ENCODE measurements around the gene SCP2D1.

Gene SCP2D1

GRCh38 chr20:18811904-18812303 lies 1.7 kb upstream of the SCP2D1 start:
- no peak for DNase-seq (ENCODE audit: low read depth in 1 of 2, low spot score in 1 of 2)

- DNase-seq (ENCODE audit: low read depth in 1 of 2, low spot score in 1 of 2) = no peak
Observed at GRCh38 chr20:18815194-18815942, 1.8 kb downstream of the SCP2D1 start.

- DNase-seq (ENCODE audit: low read depth in 1 of 2, low spot score in 1 of 2) = no peak
Observed at GRCh38 chr20:18822832-18823231, 9.2 kb downstream of the SCP2D1 start.

- DNase-seq (ENCODE audit: low read depth in 1 of 2, low spot score in 1 of 2) = no peak
Observed at GRCh38 chr20:18831830-18832499, 18.4 kb downstream of the SCP2D1 start.

GRCh38 chr20:18832546-18833200 lies 19.1 kb downstream of the SCP2D1 start:
- no peak for DNase-seq (ENCODE audit: low read depth in 1 of 2, low spot score in 1 of 2)

- DNase-seq (ENCODE audit: low read depth in 1 of 2, low spot score in 1 of 2) = no peak
Observed at GRCh38 chr20:18835466-18836256, 22.1 kb downstream of the SCP2D1 start.

- no peak for DNase-seq (ENCODE audit: low read depth in 1 of 2, low spot score in 1 of 2)
Observed at GRCh38 chr20:18837718-18838117, 24.1 kb downstream of the SCP2D1 start.

GRCh38 chr20:18839507-18840247 lies 26.1 kb downstream of the SCP2D1 start:
- no peak for DNase-seq (ENCODE audit: low read depth in 1 of 2, low spot score in 1 of 2)

- DNase-seq (ENCODE audit: low read depth in 1 of 2, low spot score in 1 of 2) = no peak
Observed at GRCh38 chr20:18840248-18840645, 26.7 kb downstream of the SCP2D1 start.

GRCh38 chr20:18845017-18845416 lies 31.4 kb downstream of the SCP2D1 start:
- DNase-seq (ENCODE audit: low read depth in 1 of 2, low spot score in 1 of 2) = no peak

GRCh38 chr20:18847226-18847755 lies 33.7 kb downstream of the SCP2D1 start:
- DNase-seq (ENCODE audit: low read depth in 1 of 2, low spot score in 1 of 2) = no peak

- no peak for DNase-seq (ENCODE audit: low read depth in 1 of 2, low spot score in 1 of 2)
Observed at GRCh38 chr20:18849131-18849530, 35.5 kb downstream of the SCP2D1 start.

GRCh38 chr20:18851629-18852028 lies 38.0 kb downstream of the SCP2D1 start:
- no peak for DNase-seq (ENCODE audit: low read depth in 1 of 2, low spot score in 1 of 2)

- DNase-seq (ENCODE audit: low read depth in 1 of 2, low spot score in 1 of 2) = no peak
Observed at GRCh38 chr20:18852318-18852717, 38.7 kb downstream of the SCP2D1 start.

GRCh38 chr20:18853216-18853615 lies 39.6 kb downstream of the SCP2D1 start:
- DNase-seq (ENCODE audit: low read depth in 1 of 2, low spot score in 1 of 2) = no peak

- DNase-seq (ENCODE audit: low read depth in 1 of 2, low spot score in 1 of 2) = no peak
Observed at GRCh38 chr20:18853946-18854646, 40.5 kb downstream of the SCP2D1 start.

- DNase-seq (ENCODE audit: low read depth in 1 of 2, low spot score in 1 of 2) = no peak
Observed at GRCh38 chr20:18855882-18856281, 42.3 kb downstream of the SCP2D1 start.

GRCh38 chr20:18856873-18857272 lies 43.3 kb downstream of the SCP2D1 start:
- DNase-seq (ENCODE audit: low read depth in 1 of 2, low spot score in 1 of 2) = no peak

- DNase-seq (ENCODE audit: low read depth in 1 of 2, low spot score in 1 of 2) = no peak
Observed at GRCh38 chr20:18857640-18858039, 44.1 kb downstream of the SCP2D1 start.

- DNase-seq (ENCODE audit: low read depth in 1 of 2, low spot score in 1 of 2) = no peak
Observed at GRCh38 chr20:18858816-18859215, 45.2 kb downstream of the SCP2D1 start.

All from activated T-helper 1 cell treated with anti-CD3 and anti-CD28 coated beads, Interleukin-2, amount 50 U/mL, for 16 hours (primary cell).